GM12892 (cell line): Measurements from ENCODE around the gene ALG13. TPM values are rescaled to one million over a fixed set of nuclear protein-coding genes. Genes with fewer than 3 reads are reported as not detected.
A peak's percentile ranks its signal among the peaks of the same experiment; 100 is the strongest.
"Not testable (repeated sequence)": the region's sequence is repeated elsewhere in the genome, so short reads cannot be mapped to it uniquely, and the experiment has no call there.

ENCODE experiments used
- DNase-seq: peaks from one replicate; pipeline ENCODE4 v3.0.0; 2011; ENCODE audit not compliant: insufficient read length
- FAIRE-seq: peaks from 2 replicates; lab custom pipeline; 2011; peaks lifted over from hg19 to GRCh38; lab: Jason Lieb, UNC
- POLR2A ChIP-seq: IDR thresholded peaks from 2 replicates; pipeline ENCODE4 v1.6.1; 2011; ENCODE audit warnings: low read depth, low read length, control low read depth
- POLR2AphosphoS5 ChIP-seq: IDR thresholded peaks from 2 replicates; pipeline ENCODE4 v1.6.1; 2011; ENCODE audit warnings: low read depth, low read length, control low read depth
- TAF1 ChIP-seq: IDR thresholded peaks from 2 replicates; pipeline ENCODE4 v1.6.1; 2011; ENCODE audit warnings: low read depth, mild to moderate bottlenecking, control low read depth, low read length, borderline replicate concordance
- polyA plus RNA-seq: library from polyadenylated mRNA; unstranded; fragments of >200 nt; gene quantifications from one replicate; pipeline ENCODE4 v1.2.1, GENCODE V29; 2012; ENCODE audit warnings: missing spikeins, inconsistent platforms; ENCODE audit not compliant: missing spikeins

The ALG13 gene
- 45.8 TPM for polyA plus RNA-seq

- peak; percentile 96 for FAIRE-seq
- peak; percentile 98 for TF ChIP-seq POLR2A
- TF ChIP-seq TAF1, result 0 out of 2 replicates have a peak, but pooled peaks have one; percentile 48
- peak; percentile 96 for TF ChIP-seq POLR2AphosphoS5
- DNase-seq, result peak; percentile 65
Measured at GRCh38 chrX:111680988-111681779, at the start of gene ALG13. TSS of gene ALG13 (plus strand) at chrX:111681170. CDS start at chrX:111681219, 49 bp downstream.

GRCh38 chrX:111634823-111635729, 45.9 kb upstream of the ALG13 start:
- DNase-seq (no peak), FAIRE-seq (no peak)
- TF ChIP-seq TAF1, result no peak
- no peak for TF ChIP-seq POLR2A
- no peak for TF ChIP-seq POLR2AphosphoS5

GRCh38 chrX:111641969-111642368, 39.0 kb upstream of the ALG13 start:
- TF ChIP-seq TAF1 (no peak), POLR2AphosphoS5 (no peak), POLR2A (no peak)
- FAIRE-seq, result no peak
- DNase-seq, result no peak

GRCh38 chrX:111645165-111645564, 35.8 kb upstream of the ALG13 start:
- DNase-seq, FAIRE-seq: not testable (repeated sequence)

- DNase-seq (no peak), FAIRE-seq (no peak)
- TF ChIP-seq POLR2A (no peak), TAF1 (no peak), POLR2AphosphoS5 (no peak)
Measured at GRCh38 chrX:111645607-111646006, 35.4 kb upstream of the ALG13 start.

- peak; percentile 17 for FAIRE-seq
- TF ChIP-seq TAF1, result no peak
- TF ChIP-seq POLR2A, result no peak
- TF ChIP-seq POLR2AphosphoS5, result no peak
- no peak for DNase-seq
Measured at GRCh38 chrX:111646515-111646914, 34.5 kb upstream of the ALG13 start.

- TF ChIP-seq POLR2AphosphoS5 (no peak), POLR2A (no peak), TAF1 (no peak)
- FAIRE-seq (no peak), DNase-seq (no peak)
Measured at GRCh38 chrX:111648802-111649201, 32.2 kb upstream of the ALG13 start.

- FAIRE-seq, result no peak
Measured at GRCh38 chrX:111649638-111650037, 31.3 kb upstream of the ALG13 start.

GRCh38 chrX:111650845-111651244, 30.1 kb upstream of the ALG13 start:
- TF ChIP-seq POLR2A (no peak), TAF1 (no peak), POLR2AphosphoS5 (no peak)
- DNase-seq (no peak), FAIRE-seq (no peak)

More at GRCh38 chrX:111649638-111650037, 31.3 kb upstream of the ALG13 start:
- TF ChIP-seq POLR2AphosphoS5, result no peak
- TF ChIP-seq TAF1, result no peak
- TF ChIP-seq POLR2A, result no peak
- DNase-seq, result no peak

- FAIRE-seq (no peak), DNase-seq (no peak)
- TF ChIP-seq POLR2AphosphoS5, result no peak
- TF ChIP-seq POLR2A, result no peak
- TF ChIP-seq TAF1, result no peak
Measured at GRCh38 chrX:111652719-111653118, 28.3 kb upstream of the ALG13 start.

GRCh38 chrX:111661241-111661640, 19.7 kb upstream of the ALG13 start:
- no peak for TF ChIP-seq TAF1
- no peak for TF ChIP-seq POLR2A
- no peak for TF ChIP-seq POLR2AphosphoS5
- DNase-seq, result no peak
- FAIRE-seq, result no peak

GRCh38 chrX:111662292-111662691, 18.7 kb upstream of the ALG13 start:
- DNase-seq, result no peak
- FAIRE-seq, result no peak
- TF ChIP-seq POLR2A (no peak), TAF1 (no peak), POLR2AphosphoS5 (no peak)

GRCh38 chrX:111671668-111672067, 9.3 kb upstream of the ALG13 start:
- DNase-seq, result no peak
- FAIRE-seq, result no peak
- TF ChIP-seq POLR2AphosphoS5, result no peak
- TF ChIP-seq TAF1, result no peak
- TF ChIP-seq POLR2A, result no peak
